Limb (tissue), 2 donors: ENCODE data around the gene GFRA1.

Experiments used
- DNase-seq, 2 donors: peaks; one replicate each; pipeline ENCODE4 v3.0.0-alpha.2; 2016; ENCODE audit errors: extremely low spot score in 2 of 2

GFRA1 gene

GRCh38 chr10:116126954-116127695 is 145.9 kb downstream of the GFRA1 start:
- no peak for DNase-seq

- no peak for DNase-seq
These were observed 146.8 kb downstream of the GFRA1 start for GRCh38 chr10:116126239-116126638.

GRCh38 chr10:116125180-116125579 is 147.8 kb downstream of the GFRA1 start:
- no peak for DNase-seq

GRCh38 chr10:116124777-116125176 is 148.2 kb downstream of the GFRA1 start:
- no peak for DNase-seq

- no peak for DNase-seq
These were observed 150.3 kb downstream of the GFRA1 start for GRCh38 chr10:116122664-116123063.

- DNase-seq = no peak
These were observed 151.1 kb downstream of the GFRA1 start for GRCh38 chr10:116121640-116122525.

GRCh38 chr10:116120688-116121455 is 152.1 kb downstream of the GFRA1 start:
- no peak for DNase-seq

- DNase-seq = no peak
These were observed 154.2 kb downstream of the GFRA1 start for GRCh38 chr10:116118847-116119246.

- DNase-seq = peak in 1 of 2 donors; percentile 4
These were observed 157.2 kb downstream of the GFRA1 start for GRCh38 chr10:116115797-116116196.

- DNase-seq = peak in 1 of 2 donors; percentile 17
These were observed 157.9 kb downstream of the GFRA1 start for GRCh38 chr10:116115036-116115641.

- DNase-seq = peak in 1 of 2 donors; percentile 14
These were observed 159.1 kb downstream of the GFRA1 start for GRCh38 chr10:116113721-116114501.

GRCh38 chr10:116112232-116113231 is 160.5 kb downstream of the GFRA1 start:
- peak in 1 of 2 donors; percentile 21 for DNase-seq

GRCh38 chr10:116111483-116112095 is 161.4 kb downstream of the GFRA1 start:
- peak in 1 of 2 donors; percentile 10 for DNase-seq

- peak in 1 of 2 donors; percentile 6 for DNase-seq
These were observed 162.3 kb downstream of the GFRA1 start for GRCh38 chr10:116110736-116111135.

GRCh38 chr10:116109881-116110280 is 163.1 kb downstream of the GFRA1 start:
- no peak for DNase-seq

- no peak for DNase-seq
These were observed 163.5 kb downstream of the GFRA1 start for GRCh38 chr10:116109481-116109880.

GRCh38 chr10:116108095-116108494 is 164.9 kb downstream of the GFRA1 start:
- no peak for DNase-seq

- DNase-seq = no peak
These were observed 166.4 kb downstream of the GFRA1 start for GRCh38 chr10:116106611-116107010.

GRCh38 chr10:116105264-116105663 is 167.7 kb downstream of the GFRA1 start:
- DNase-seq = no peak
